GM19099 (cell line): ENCODE measurements around the gene CENPP.

Experiments
- POLR2A ChIP-seq: IDR thresholded peaks from 3 replicates; pipeline ENCODE4 v1.6.1; 2011; ENCODE audit warnings: low read depth; ENCODE audit not compliant: insufficient read length; ENCODE audit errors: extremely low read depth

CENPP gene

GRCh38 chr9:92592537-92592936 is 266.8 kb downstream of the CENPP start:
- TF ChIP-seq POLR2A, result no peak

- TF ChIP-seq POLR2A, result no peak
Observed at GRCh38 chr9:92592946-92593861, 267.5 kb downstream of the CENPP start.

- no peak for TF ChIP-seq POLR2A
Observed at GRCh38 chr9:92595930-92596329, 270.2 kb downstream of the CENPP start.

- no peak for TF ChIP-seq POLR2A
Observed at GRCh38 chr9:92598382-92598781, 272.6 kb downstream of the CENPP start.

GRCh38 chr9:92599938-92600461 is 274.2 kb downstream of the CENPP start:
- TF ChIP-seq POLR2A, result no peak

GRCh38 chr9:92600462-92601261 is 274.9 kb downstream of the CENPP start:
- TF ChIP-seq POLR2A, result no peak

GRCh38 chr9:92601451-92601850 is 275.7 kb downstream of the CENPP start:
- TF ChIP-seq POLR2A, result no peak

- TF ChIP-seq POLR2A, result no peak
Observed at GRCh38 chr9:92602413-92602812, 276.7 kb downstream of the CENPP start.

GRCh38 chr9:92603100-92603499 is 277.3 kb downstream of the CENPP start:
- TF ChIP-seq POLR2A, result no peak

GRCh38 chr9:92603990-92604389 is 278.2 kb downstream of the CENPP start:
- TF ChIP-seq POLR2A, result no peak

- TF ChIP-seq POLR2A, result no peak
Observed at GRCh38 chr9:92605224-92605623, 279.5 kb downstream of the CENPP start.

GRCh38 chr9:92607088-92607487 is 281.3 kb downstream of the CENPP start:
- TF ChIP-seq POLR2A, result no peak

GRCh38 chr9:92607773-92608172 is 282.0 kb downstream of the CENPP start:
- no peak for TF ChIP-seq POLR2A

- TF ChIP-seq POLR2A, result no peak
Observed at GRCh38 chr9:92608241-92608908, 282.6 kb downstream of the CENPP start.

- no peak for TF ChIP-seq POLR2A
Observed at GRCh38 chr9:92608909-92609445, 283.2 kb downstream of the CENPP start.
